Endothelial cell of umbilical vein (primary cell): ENCODE results near the gene ETF1. TPM values are rescaled to one million over a fixed set of nuclear protein-coding genes. Genes with fewer than 3 reads are reported as not detected.

Source experiments
- BruUV-seq: library from RNA; stranded (reverse); fragments of 400-500 nt; replicated peaks from 2 replicates; lab custom pipeline; 2021; lab: Mats Ljungman, UMichigan
- CTCF ChIA-PET: fragments of 300-600, 350-600 bp; sonication (Branson Sonifier 250); formaldehyde crosslinking; loops from one replicate; lab custom pipeline; 2021; ENCODE audit warnings: antibody characterized with exemption, inconsistent platforms; lab: Charles Lee
- POLR2A ChIA-PET: fragments of 300-600, 350-600 bp; sonication (Branson Sonifier 250); formaldehyde crosslinking; loops from one replicate; lab custom pipeline; 2021; ENCODE audit warnings: antibody characterized with exemption, inconsistent platforms; lab: Charles Lee
- DNase-seq: peaks from one replicate; pipeline ENCODE4 v3.0.0-alpha.2; 2011; ENCODE audit warnings: low read depth, low spot score
- FAIRE-seq: peaks from 2 replicates; lab custom pipeline; 2011; peaks lifted over from hg19 to GRCh38; lab: Jason Lieb, UNC
- H2AFZ ChIP-seq: 2 replicates; pipeline ENCODE4 v1.6.0; 2012; ENCODE audit warnings: low read depth, low read length, control low read depth, inconsistent platforms
- H3K27ac ChIP-seq: 2 replicates; pipeline ENCODE4 v1.5.1; 2011; ENCODE audit warnings: low read depth, mild to moderate bottlenecking, control low read depth, low read length, moderate library complexity; ENCODE audit not compliant: insufficient read depth
- H3K27me3 ChIP-seq, 2 experiments: 2 replicates each; pipeline versions ENCODE4 v1.6.0 to v1.6.1; 2011; ENCODE audit warnings: low read length in 2 of 2, mixed read lengths in 1 of 2; ENCODE audit not compliant: control insufficient read depth in 2 of 2, insufficient read depth in 2 of 2
- H3K36me3 ChIP-seq, 2 experiments: 2 replicates in 1 of 2; 3 replicates in 1 of 2; pipeline ENCODE4 v1.5.1; 2011; ENCODE audit warnings: low read length in 2 of 2, mild to moderate bottlenecking in 1 of 2, moderate library complexity in 1 of 2; ENCODE audit not compliant: control insufficient read depth in 2 of 2, insufficient read depth in 2 of 2; ENCODE audit errors: extremely low read depth in 1 of 2
- H3K4me1 ChIP-seq: 3 replicates; pipeline ENCODE4 v1.5.1; 2011; ENCODE audit warnings: mild to moderate bottlenecking, low read length; ENCODE audit not compliant: control insufficient read depth, insufficient read depth; ENCODE audit errors: extremely low read depth
- H3K4me2 ChIP-seq: 2 replicates; pipeline ENCODE4 v1.6.1; 2011; ENCODE audit warnings: low read length, control low read depth, mixed read lengths; ENCODE audit not compliant: insufficient read depth
- H3K4me3 ChIP-seq, 3 experiments: fragments of 200-600 bp in 1 of 3; sonication (generic), shearing (Covaris generic) in 1 of 3; replicated peaks in 1 of 3; 2 replicates each; pipeline ENCODE4 v1.5.1; 2011 to 2016; ENCODE audit warnings: control low read depth in 3 of 3, low read length in 3 of 3, mild to moderate bottlenecking in 2 of 3, inconsistent platforms in 1 of 3, low read depth in 1 of 3, moderate library complexity in 1 of 3; ENCODE audit not compliant: insufficient read depth in 1 of 3
- H3K79me2 ChIP-seq: 2 replicates; pipeline ENCODE4 v1.6.0; 2012; ENCODE audit warnings: low read length, inconsistent platforms; ENCODE audit not compliant: control insufficient read depth, insufficient read depth
- H3K9ac ChIP-seq: replicated peaks from 2 replicates; pipeline ENCODE3; 2011; ENCODE audit warnings: low read length, control low read depth; ENCODE audit not compliant: insufficient read depth; ENCODE audit errors: extremely low read depth
- H3K9me1 ChIP-seq: replicated peaks from 3 replicates; pipeline ENCODE4 v1.6.0; 2011; ENCODE audit warnings: mild to moderate bottlenecking, low read length; ENCODE audit not compliant: control insufficient read depth, insufficient read depth; ENCODE audit errors: extremely low read depth
- H3K9me3 ChIP-seq: replicated peaks from 2 replicates; pipeline ENCODE4 v1.5.1; 2012; ENCODE audit warnings: low read length, inconsistent platforms; ENCODE audit not compliant: control insufficient read depth, insufficient read depth
- H4K20me1 ChIP-seq: replicated peaks from 2 replicates; pipeline ENCODE3; 2011; ENCODE audit warnings: mild to moderate bottlenecking, low read length; ENCODE audit not compliant: control insufficient read depth, insufficient read depth; ENCODE audit errors: extremely low read depth
- EZH2 ChIP-seq: IDR thresholded peaks from 2 replicates; pipeline ENCODE4 v1.6.1; 2012; ENCODE audit warnings: borderline replicate concordance, low read depth, mild to moderate bottlenecking, moderate library complexity, low read length, inconsistent platforms; ENCODE audit not compliant: severe bottlenecking
- FOS ChIP-seq: IDR thresholded peaks from 2 replicates; pipeline ENCODE4 v1.6.1; 2011; ENCODE audit warnings: mild to moderate bottlenecking, low read length, moderate library complexity, borderline replicate concordance; ENCODE audit not compliant: insufficient read depth
- GATA2 ChIP-seq: IDR thresholded peaks from 2 replicates; pipeline ENCODE4 v1.7.0; 2011; ENCODE audit warnings: low read depth, mild to moderate bottlenecking, moderate library complexity, mixed read lengths, low read length; ENCODE audit not compliant: insufficient read length, insufficient read depth
- JUN ChIP-seq: IDR thresholded peaks from 2 replicates; pipeline ENCODE4 v1.6.1; 2011; ENCODE audit warnings: borderline replicate concordance, low read depth; ENCODE audit not compliant: insufficient read length, insufficient read depth
- MYC ChIP-seq: IDR thresholded peaks from one replicate; pipeline ENCODE4 v1.6.1; 2011; ENCODE audit warnings: mild to moderate bottlenecking, low read depth, low read length
- POLR2A ChIP-seq: IDR thresholded peaks from 2 replicates; pipeline ENCODE4 v1.6.1; 2012; ENCODE audit warnings: low read depth, mild to moderate bottlenecking, control low read depth, low read length
- POLR2AphosphoS5 ChIP-seq: IDR thresholded peaks from 2 replicates; pipeline ENCODE4 v1.6.1; 2012; ENCODE audit warnings: low read depth, mild to moderate bottlenecking, control low read depth, low read length, moderate library complexity; ENCODE audit not compliant: insufficient read depth
- dilution Hi-C: fragments of 300-500 bp; cut with MboI; formaldehyde crosslinking; loops from one replicate; pipeline ENCODE4 v1.15.0; 2019; ENCODE audit warnings: low sequenced_read_pairs; ENCODE audit not compliant: extremely low pct_ligation_motif_present
- intact Hi-C: fragments of 100-400 bp; cut with micrococcal nuclease; formaldehyde crosslinking; loops from one replicate; pipeline ENCODE4 v1.10.0; 2022
- polyA plus RNA-seq, 4 experiments: library from polyadenylated mRNA; depleted of rRNA in 3 of 4; stranded (reverse) in 3 of 4; unstranded in 1 of 4; fragments of >200 nt; gene quantifications; 2 replicates each; pipeline versions ENCODE4 v1.2.1 to v1.2.3, GENCODE V29; 2011 to 2012; ENCODE audit warnings: missing spikeins in 1 of 4
- total RNA-seq: library from RNA; stranded (reverse); gene quantifications from 2 replicates; pipeline ENCODE4 v1.2.3, GENCODE V29; 2021
- TF ChIP-seq, protein P1 (sequence below), 2 donors: IDR thresholded peaks; 1 replicate in 1 of 2; 2 replicates in 1 of 2; pipeline ENCODE4 v1.5.1; 2011; ENCODE audit warnings: low read length in 2 of 2, mild to moderate bottlenecking in 2 of 2, moderate library complexity in 2 of 2, control low read depth in 1 of 2, inconsistent platforms in 1 of 2, low read depth in 1 of 2; ENCODE audit not compliant: insufficient read depth in 1 of 2; ENCODE audit errors: extremely low read depth in 1 of 2
- TF ChIP-seq, protein P2 (sequence below): IDR thresholded peaks from 2 replicates; pipeline ENCODE4 v1.6.1; 2011; ENCODE audit not compliant: insufficient read depth, insufficient read length

ETF1 gene
- total and polyA plus RNA-seq, 2 donors (not counting 3 experiments of a cell fraction or from before 2014, with no cell fraction given) = 32.9 to 114 TPM

DNA sequence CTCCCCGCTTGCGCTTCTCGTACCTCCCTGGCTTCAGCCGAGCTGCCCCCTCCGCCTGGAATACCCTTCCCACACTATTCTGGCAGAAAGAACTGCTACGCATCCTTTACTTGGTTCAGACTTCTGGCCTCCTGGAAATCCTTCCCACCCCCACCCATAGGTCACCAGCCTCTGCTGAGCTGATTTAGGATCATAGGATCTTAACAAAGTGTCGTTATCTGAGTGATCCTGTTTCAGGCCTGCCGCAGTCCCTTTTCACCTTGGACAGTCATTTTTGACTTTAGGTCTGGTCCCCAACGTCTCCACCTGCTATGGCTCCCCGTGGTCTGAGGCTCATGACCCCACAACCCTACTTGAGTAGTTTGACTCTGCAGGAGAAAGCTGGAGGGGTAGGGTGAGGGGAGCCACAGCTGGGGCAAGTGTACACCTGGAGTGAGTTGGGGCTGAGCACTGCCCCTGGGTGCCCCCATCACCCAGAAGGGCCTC, 50.4 kb downstream of the ETF1 start:
- H2AFZ ChIP-seq = peak overlapping the region; percentile 94
- peak overlapping the region; percentile 47 for H3K9ac ChIP-seq
- H4K20me1 ChIP-seq = no peaks in the 10 kb centered on the region
- peaks cover 9% of the 10 kb centered on the region for H3K4me1 ChIP-seq
- dilution Hi-C loops (no loop called here), intact Hi-C loops (loop anchor here (1.0 kb wide), 1 partner anchor 27 kb away; the partner anchor contains the start of gene EGR1)
- H3K36me3 ChIP-seq = no peaks in the 10 kb centered on the region
- H3K27ac ChIP-seq = no peak overlapping the region
- H3K4me3 ChIP-seq = peak overlapping the region; percentile 24 to 53 (median 33)
- ChIA-PET CTCF (interaction anchor here (2.3 to 2.5 kb wide), 2 partner anchors 11 to 28 kb away, joined by 16 to 18 read pairs; partner anchors contain the start of gene EGR1), POLR2A (interaction anchor here (1.8 kb wide), 1 partner anchor 28 kb away, joined by 6 read pairs; the partner anchor contains the start of gene EGR1)
- no peaks in the 10 kb centered on the region for H3K9me3 ChIP-seq
- H3K9me1 ChIP-seq = no peaks in the 10 kb centered on the region
- H3K4me2 ChIP-seq = peak overlapping the region; percentile 75
- H3K79me2 ChIP-seq = no peaks in the 10 kb centered on the region
- DNase-seq (no peak), FAIRE-seq (peak; percentile 47)
- H3K27me3 ChIP-seq = peaks cover 11 to 22% of the 10 kb centered on the region in 2 experiments
- TSS peak; percentile 76 for BruUV-seq
- TF ChIP-seq POLR2A (no peak), MYC (no peak), EZH2 (no peak), GATA2 (no peak), POLR2AphosphoS5 (no peak), FOS (no peak), JUN (no peak)
- TF ChIP-seq, protein P1, sequence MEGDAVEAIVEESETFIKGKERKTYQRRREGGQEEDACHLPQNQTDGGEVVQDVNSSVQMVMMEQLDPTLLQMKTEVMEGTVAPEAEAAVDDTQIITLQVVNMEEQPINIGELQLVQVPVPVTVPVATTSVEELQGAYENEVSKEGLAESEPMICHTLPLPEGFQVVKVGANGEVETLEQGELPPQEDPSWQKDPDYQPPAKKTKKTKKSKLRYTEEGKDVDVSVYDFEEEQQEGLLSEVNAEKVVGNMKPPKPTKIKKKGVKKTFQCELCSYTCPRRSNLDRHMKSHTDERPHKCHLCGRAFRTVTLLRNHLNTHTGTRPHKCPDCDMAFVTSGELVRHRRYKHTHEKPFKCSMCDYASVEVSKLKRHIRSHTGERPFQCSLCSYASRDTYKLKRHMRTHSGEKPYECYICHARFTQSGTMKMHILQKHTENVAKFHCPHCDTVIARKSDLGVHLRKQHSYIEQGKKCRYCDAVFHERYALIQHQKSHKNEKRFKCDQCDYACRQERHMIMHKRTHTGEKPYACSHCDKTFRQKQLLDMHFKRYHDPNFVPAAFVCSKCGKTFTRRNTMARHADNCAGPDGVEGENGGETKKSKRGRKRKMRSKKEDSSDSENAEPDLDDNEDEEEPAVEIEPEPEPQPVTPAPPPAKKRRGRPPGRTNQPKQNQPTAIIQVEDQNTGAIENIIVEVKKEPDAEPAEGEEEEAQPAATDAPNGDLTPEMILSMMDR (IDR thresholded peaks at IDR 0.05; ENCODE audit: extremely low read depth in 1 of 2, insufficient read depth in 1 of 2, low read depth in 1 of 2, low read length in 2 of 2) = no peak
- TF ChIP-seq, protein P2, sequence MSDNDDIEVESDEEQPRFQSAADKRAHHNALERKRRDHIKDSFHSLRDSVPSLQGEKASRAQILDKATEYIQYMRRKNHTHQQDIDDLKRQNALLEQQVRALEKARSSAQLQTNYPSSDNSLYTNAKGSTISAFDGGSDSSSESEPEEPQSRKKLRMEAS = no peak
